Measurements from ENCODE around the gene DNER.

DNER gene

DNA sequence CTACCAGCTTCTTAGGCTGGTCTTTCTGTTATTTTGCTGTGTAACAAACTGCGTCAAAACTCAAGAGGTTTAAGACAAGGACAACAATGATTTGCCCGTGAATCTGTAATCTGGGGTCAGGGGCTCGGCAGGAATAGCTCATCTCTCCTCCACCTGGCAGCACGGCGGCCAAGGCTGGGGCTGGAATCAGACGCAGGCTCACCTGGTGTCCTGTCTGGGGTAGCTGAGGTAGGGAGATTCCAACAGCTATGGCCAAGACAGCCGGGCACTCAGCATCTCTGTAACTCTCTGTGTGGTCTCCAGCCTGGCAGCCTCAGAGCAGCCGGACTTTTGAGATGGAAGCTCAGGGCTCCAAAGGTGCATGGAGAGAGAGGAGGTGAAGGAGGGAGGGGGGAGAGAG is 42.3 kb downstream of the DNER start:
- no peak for TF ChIP-seq CTCF (IDR thresholded peaks at IDR 0.05; ENCODE audit: low read depth, low read length, missing control alignments)
- no peak overlapping the region for H3K4me3 ChIP-seq (ENCODE audit: low read depth, low read length)
- no peak for DNase-seq (ENCODE audit: low read depth)
- in situ Hi-C loops (cut with HindIII; ENCODE audit: low sequenced_read_pairs): no loop called here

GRCh38 chr2:229669841-229670240 is 44.5 kb downstream of the DNER start:
- no peak for DNase-seq (ENCODE audit: low read depth)
- no peak for TF ChIP-seq CTCF (IDR thresholded peaks at IDR 0.05; ENCODE audit: low read depth, low read length, missing control alignments)
- in situ Hi-C loops (cut with HindIII; ENCODE audit: low sequenced_read_pairs): no loop called here
- no peak overlapping the region for H3K4me3 ChIP-seq (ENCODE audit: low read depth, low read length)

- no peak for TF ChIP-seq CTCF (IDR thresholded peaks at IDR 0.05; ENCODE audit: low read depth, low read length, missing control alignments)
- no peak for DNase-seq (ENCODE audit: low read depth)
- in situ Hi-C loops (cut with HindIII; ENCODE audit: low sequenced_read_pairs): no loop called here
- H3K4me3 ChIP-seq (ENCODE audit: low read depth, low read length): no peak overlapping the region
These were observed 47.5 kb downstream of the DNER start for GRCh38 chr2:229666811-229667210.

DNA sequence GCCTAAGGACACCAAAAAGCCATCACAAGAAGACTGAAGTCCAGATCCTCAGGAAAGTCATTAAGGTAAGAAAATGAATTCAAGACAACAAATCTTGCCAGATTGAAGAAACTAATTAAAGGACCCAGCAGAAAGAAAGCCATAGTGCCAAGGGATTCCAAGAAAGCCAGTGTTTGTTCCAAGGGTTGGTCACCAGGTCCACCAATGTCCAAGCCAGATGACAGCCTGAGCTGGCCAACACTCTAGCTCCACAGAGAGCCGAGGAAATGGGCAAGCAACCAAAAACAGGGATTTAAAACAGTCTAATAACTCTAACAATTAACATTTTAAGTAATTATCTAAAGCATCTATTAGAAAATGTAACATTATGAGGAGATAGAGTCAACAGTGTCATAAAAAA is 49.2 kb downstream of the DNER start:
- TF ChIP-seq CTCF (IDR thresholded peaks at IDR 0.05; ENCODE audit: low read depth, low read length, missing control alignments): no peak
- DNase-seq (ENCODE audit: low read depth): no peak
- no peak overlapping the region for H3K4me3 ChIP-seq (ENCODE audit: low read depth, low read length)
- in situ Hi-C loops (cut with HindIII; ENCODE audit: low sequenced_read_pairs): no loop called here

DNA sequence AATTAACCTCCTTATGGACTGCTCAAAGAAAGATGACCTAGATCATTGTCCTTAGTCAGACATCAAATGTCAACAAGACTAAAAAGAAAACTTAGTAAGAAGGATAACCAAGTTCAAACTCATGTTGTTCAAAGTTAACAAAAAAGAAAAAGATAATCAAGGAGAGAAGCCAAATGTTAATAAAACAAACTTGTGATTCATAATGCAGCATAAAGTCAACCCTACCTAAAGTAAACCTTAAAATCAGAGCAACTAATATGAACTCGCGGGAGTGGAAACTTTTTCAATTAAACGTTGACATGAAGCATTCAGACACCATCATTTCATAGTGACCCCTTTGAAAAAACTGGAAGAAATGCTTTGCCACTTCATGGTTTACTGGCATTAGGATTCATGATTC is 52.9 kb downstream of the DNER start:
- in situ Hi-C loops (cut with HindIII; ENCODE audit: low sequenced_read_pairs): no loop called here
- no peak overlapping the region for H3K4me3 ChIP-seq (ENCODE audit: low read depth, low read length)
- no peak for TF ChIP-seq CTCF (IDR thresholded peaks at IDR 0.05; ENCODE audit: low read depth, low read length, missing control alignments)
- no peak for DNase-seq (ENCODE audit: low read depth)

- DNase-seq (ENCODE audit: low read depth): no peak
- in situ Hi-C loops (cut with HindIII; ENCODE audit: low sequenced_read_pairs): no loop called here
- H3K4me3 ChIP-seq (ENCODE audit: low read depth, low read length): no peak overlapping the region
- TF ChIP-seq CTCF (IDR thresholded peaks at IDR 0.05; ENCODE audit: low read depth, low read length, missing control alignments): no peak
These were observed 53.4 kb downstream of the DNER start for GRCh38 chr2:229660951-229661350.

DNA sequence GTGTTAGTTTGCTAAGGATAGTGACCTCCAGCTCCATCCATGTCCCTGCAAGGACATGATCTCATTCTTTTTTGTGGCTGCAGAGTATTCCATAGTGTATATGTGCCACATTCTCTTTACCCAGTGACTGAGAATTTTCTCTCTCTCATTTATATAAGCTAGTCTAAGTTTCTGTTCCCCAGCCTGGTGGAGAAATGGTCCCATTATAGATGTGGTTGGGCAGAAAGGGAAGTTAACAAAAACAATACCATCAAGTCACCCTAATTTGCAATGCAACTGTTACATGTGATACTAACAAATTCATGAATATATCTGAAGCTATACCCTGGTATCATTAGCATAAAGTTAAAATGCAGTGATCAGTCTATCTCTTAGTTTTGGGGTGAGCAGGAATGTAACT is 54.0 kb downstream of the DNER start:
- in situ Hi-C loops (cut with HindIII; ENCODE audit: low sequenced_read_pairs): no loop called here
- no peak overlapping the region for H3K4me3 ChIP-seq (ENCODE audit: low read depth, low read length)
- no peak for DNase-seq (ENCODE audit: low read depth)
- TF ChIP-seq CTCF (IDR thresholded peaks at IDR 0.05; ENCODE audit: low read depth, low read length, missing control alignments): no peak

Data from astrocyte of the cerebellum (primary cell).